ENCODE data around the gene ELP5.
"Not testable (repeated sequence)": the region's sequence is repeated elsewhere in the genome, so short reads cannot be mapped to it uniquely, and the experiment has no call there.

The ELP5 gene

GRCh38 chr17:7237266-7237760 is 14.7 kb upstream of the ELP5 start:
- DNase-seq, result no peak

GRCh38 chr17:7237761-7238419 is 14.1 kb upstream of the ELP5 start:
- DNase-seq, result no peak

GRCh38 chr17:7238420-7239090 is 13.5 kb upstream of the ELP5 start:
- no peak for DNase-seq

GRCh38 chr17:7239091-7240027 is 12.7 kb upstream of the ELP5 start, which contains the start of gene PHF23:
TSS of gene PHF23 (minus strand) at chr17:7239457. CDS start at chr17:7239279, 178 bp downstream.
- DNase-seq, result peak; percentile 87

- no peak for DNase-seq
These were observed 11.6 kb upstream of the ELP5 start for GRCh38 chr17:7240375-7240774.

- DNase-seq, result no peak
These were observed 10.8 kb upstream of the ELP5 start for GRCh38 chr17:7241090-7241733.

- DNase-seq, result no peak
These were observed 10.0 kb upstream of the ELP5 start, which contains the start of gene GABARAP for GRCh38 chr17:7241783-7242716. TSS of gene GABARAP (minus strand) at chr17:7242449. CDS start at chr17:7242330, 119 bp downstream.

GRCh38 chr17:7242717-7243452 is 9.1 kb upstream of the ELP5 start:
- peak; percentile 50 for DNase-seq

GRCh38 chr17:7243453-7243729 is 8.6 kb upstream of the ELP5 start:
- no peak for DNase-seq

GRCh38 chr17:7243838-7244237 is 8.2 kb upstream of the ELP5 start:
- DNase-seq, result not testable (repeated sequence)

- no peak for DNase-seq
These were observed 5.2 kb upstream of the ELP5 start for GRCh38 chr17:7246779-7247178.

- no peak for DNase-seq
These were observed 3.2 kb upstream of the ELP5 start for GRCh38 chr17:7248796-7249195.

- no peak for DNase-seq
These were observed 2.8 kb upstream of the ELP5 start for GRCh38 chr17:7249214-7249613.

GRCh38 chr17:7249830-7250229 is 2.2 kb upstream of the ELP5 start:
- no peak for DNase-seq

GRCh38 chr17:7250695-7251627 is 1.1 kb upstream of the ELP5 start:
- DNase-seq, result no peak

GRCh38 chr17:7251661-7252175 is 297 bp upstream of the ELP5 start, which contains the start of gene CTDNEP1:
TSS of gene CTDNEP1 (minus strand) at chr17:7251734. CDS start at chr17:7251296, 438 bp downstream.
- DNase-seq, result peak; percentile 83

GRCh38 chr17:7253082-7253481 is 1.1 kb downstream of the ELP5 start:
- no peak for DNase-seq

- no peak for DNase-seq
These were observed 2.5 kb downstream of the ELP5 start for GRCh38 chr17:7254511-7254910.

GRCh38 chr17:7256766-7257456 is 4.9 kb downstream of the ELP5 start:
- no peak for DNase-seq
